Neural cell (in vitro differentiated cells): ENCODE data around the gene METRN. TPM values are rescaled to one million over a fixed set of nuclear protein-coding genes. Genes with fewer than 3 reads are reported as not detected.
A peak's percentile ranks its signal among the peaks of the same experiment; 100 is the strongest.

Experiments used
- H2AFZ ChIP-seq: fragments of 200-600, 300-800 bp; sonication (generic), shearing (Covaris generic); 2 replicates; pipeline ENCODE4 v1.6.0; 2014; ENCODE audit warnings: low read depth, mild to moderate bottlenecking, antibody characterized with exemption, low read length, moderate library complexity
- H3F3A ChIP-seq: fragments of 200-600 bp; shearing (Covaris generic); 2 replicates; pipeline ENCODE4 v1.6.1; 2016; ENCODE audit warnings: mild to moderate bottlenecking, moderate library complexity, mixed read lengths, antibody characterized with exemption, low read length; ENCODE audit not compliant: insufficient read depth, poor library complexity, severe bottlenecking
- H3K27ac ChIP-seq: fragments of 200-600, 300-800 bp; sonication (generic), shearing (Covaris generic); 2 replicates; pipeline ENCODE4 v1.5.1; 2014; ENCODE audit warnings: mild to moderate bottlenecking, low read length, moderate library complexity
- H3K27me3 ChIP-seq: fragments of 300-800, 200-600 bp; sonication (generic), shearing (Covaris generic); 2 replicates; pipeline ENCODE4 v1.6.0; 2014; ENCODE audit warnings: mild to moderate bottlenecking, low read depth, low read length, moderate library complexity; ENCODE audit not compliant: insufficient read depth
- H3K36me3 ChIP-seq: fragments of 300-800, 200-600 bp; sonication (generic), shearing (Covaris generic); 2 replicates; pipeline ENCODE4 v1.5.1; 2014; ENCODE audit warnings: mild to moderate bottlenecking, antibody characterized with exemption, low read length, moderate library complexity; ENCODE audit not compliant: insufficient read depth
- H3K4me2 ChIP-seq: fragments of 300-800, 200-600 bp; sonication (generic), shearing (Covaris generic); 2 replicates; pipeline ENCODE4 v1.6.0; 2014; ENCODE audit warnings: mild to moderate bottlenecking, low read length
- H3K4me3 ChIP-seq: fragments of 300-800, 200-600 bp; sonication (generic), shearing (Covaris generic); 2 replicates; pipeline ENCODE4 v1.5.1; 2014; ENCODE audit warnings: mild to moderate bottlenecking, low read length, moderate library complexity
- H3K79me2 ChIP-seq: fragments of 200-600 bp; shearing (Covaris generic); replicated peaks from 2 replicates; pipeline ENCODE4 v1.6.0; 2014; ENCODE audit warnings: mild to moderate bottlenecking, low read length, moderate library complexity; ENCODE audit not compliant: insufficient read depth
- H3K9ac ChIP-seq: fragments of 300-800, 200-600 bp; sonication (generic), shearing (Covaris generic); 2 replicates; pipeline ENCODE4 v1.6.1; 2016; ENCODE audit warnings: mild to moderate bottlenecking, low read length, mixed read lengths
- H3K9me2 ChIP-seq: fragments of 200-600 bp; shearing (Covaris generic); 2 replicates; pipeline ENCODE4 v1.6.1; 2016; ENCODE audit warnings: mild to moderate bottlenecking, low read length, mixed read lengths; ENCODE audit not compliant: insufficient read depth
- H3K9me3 ChIP-seq: fragments of 200-600, 300-800 bp; sonication (generic), shearing (Covaris generic); 2 replicates; pipeline ENCODE4 v1.6.1; 2016; ENCODE audit warnings: mild to moderate bottlenecking, mixed run types, low read length, moderate library complexity, mixed read lengths
- H4K20me1 ChIP-seq: fragments of 200-600 bp; shearing (Covaris generic); 2 replicates; pipeline ENCODE4 v1.6.1; 2016; ENCODE audit warnings: mild to moderate bottlenecking, mixed run types; ENCODE audit not compliant: insufficient read depth
- EP300 ChIP-seq: fragments of 450-650 bp; conservative IDR thresholded peaks from 2 replicates; pipeline ENCODE4 v1.6.1; 2014; ENCODE audit warnings: antibody characterized with exemption, mild to moderate bottlenecking, moderate library complexity; ENCODE audit not compliant: poor library complexity, severe bottlenecking
- EZH2 ChIP-seq: fragments of 200-600, 300-800 bp; shearing (Covaris generic), sonication (generic); IDR thresholded peaks from 2 replicates; pipeline ENCODE4 v1.6.1; 2014; ENCODE audit warnings: antibody characterized with exemption, low read length, borderline replicate concordance, mild to moderate bottlenecking; ENCODE audit not compliant: insufficient read depth, poor library complexity, severe bottlenecking
- MXI1 ChIP-seq: fragments of 450-650 bp; conservative IDR thresholded peaks from 2 replicates; pipeline ENCODE4 v1.6.1; 2014; ENCODE audit warnings: antibody characterized with exemption, mild to moderate bottlenecking; ENCODE audit not compliant: poor library complexity, severe bottlenecking
- POLR2AphosphoS5 ChIP-seq: IDR thresholded peaks from 2 replicates; pipeline ENCODE4 v1.6.1; 2012
- RAD21 ChIP-seq: fragments of 450-650 bp; conservative IDR thresholded peaks from 2 replicates; pipeline ENCODE4 v1.6.1; 2014; ENCODE audit warnings: antibody characterized with exemption, mild to moderate bottlenecking, moderate library complexity
- SMC3 ChIP-seq: fragments of 450-650 bp; conservative IDR thresholded peaks from 2 replicates; pipeline ENCODE4 v1.6.1; 2014; ENCODE audit warnings: antibody characterized with exemption, mild to moderate bottlenecking, moderate library complexity; ENCODE audit not compliant: poor library complexity
- TAF1 ChIP-seq: IDR thresholded peaks from 2 replicates; pipeline ENCODE4 v1.6.1; 2012; ENCODE audit warnings: low read depth
- polyA plus RNA-seq: library from polyadenylated mRNA; depleted of rRNA; stranded (reverse); fragments of >200 nt; gene quantifications from 2 replicates; pipeline ENCODE4 v1.2.3, GENCODE V29; 2014
- TF ChIP-seq, protein P1 (sequence below): fragments of 450-650 bp; IDR thresholded peaks from 2 replicates; pipeline ENCODE4 v1.5.1; 2014; ENCODE audit warnings: antibody characterized with exemption, mild to moderate bottlenecking, moderate library complexity; ENCODE audit not compliant: poor library complexity, severe bottlenecking
- TF ChIP-seq, protein P2 (sequence below): IDR thresholded peaks from 2 replicates; pipeline ENCODE4 v1.6.1; 2012; ENCODE audit warnings: borderline replicate concordance

The METRN gene
- polyA plus RNA-seq, 1 donor from 2014 or later, result 37.6 TPM

DNA sequence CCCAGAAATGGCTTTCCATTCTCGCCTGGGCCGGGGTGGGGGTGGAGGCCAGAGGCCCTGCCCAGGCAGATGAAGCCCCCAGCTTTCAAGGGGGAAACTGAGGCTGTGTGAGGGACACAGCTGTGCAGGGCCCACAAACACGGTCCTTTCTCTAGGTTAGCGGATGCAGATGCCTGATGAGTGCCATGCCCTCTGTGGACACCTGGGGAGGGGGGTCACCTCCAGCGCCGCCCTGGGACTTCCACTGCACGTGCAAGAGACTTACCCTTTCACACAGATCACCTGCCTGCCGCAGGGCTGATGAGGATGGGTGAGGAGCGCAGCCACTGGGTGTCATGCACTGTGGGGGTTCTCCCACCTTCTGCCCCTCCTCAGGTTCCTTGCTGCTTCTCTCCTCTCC lies 3.5 kb downstream of the METRN start:
- peak overlapping the region; percentile 89 for H3K27ac ChIP-seq
- peak overlapping the region; percentile 90 for H3K9ac ChIP-seq
- no peak overlapping the region for H3K4me2 ChIP-seq
- no peak for TF ChIP-seq RAD21
- TF ChIP-seq POLR2AphosphoS5, result no peak
- TF ChIP-seq TAF1, result no peak
- no peak for TF ChIP-seq EZH2
- TF ChIP-seq, protein P1, sequence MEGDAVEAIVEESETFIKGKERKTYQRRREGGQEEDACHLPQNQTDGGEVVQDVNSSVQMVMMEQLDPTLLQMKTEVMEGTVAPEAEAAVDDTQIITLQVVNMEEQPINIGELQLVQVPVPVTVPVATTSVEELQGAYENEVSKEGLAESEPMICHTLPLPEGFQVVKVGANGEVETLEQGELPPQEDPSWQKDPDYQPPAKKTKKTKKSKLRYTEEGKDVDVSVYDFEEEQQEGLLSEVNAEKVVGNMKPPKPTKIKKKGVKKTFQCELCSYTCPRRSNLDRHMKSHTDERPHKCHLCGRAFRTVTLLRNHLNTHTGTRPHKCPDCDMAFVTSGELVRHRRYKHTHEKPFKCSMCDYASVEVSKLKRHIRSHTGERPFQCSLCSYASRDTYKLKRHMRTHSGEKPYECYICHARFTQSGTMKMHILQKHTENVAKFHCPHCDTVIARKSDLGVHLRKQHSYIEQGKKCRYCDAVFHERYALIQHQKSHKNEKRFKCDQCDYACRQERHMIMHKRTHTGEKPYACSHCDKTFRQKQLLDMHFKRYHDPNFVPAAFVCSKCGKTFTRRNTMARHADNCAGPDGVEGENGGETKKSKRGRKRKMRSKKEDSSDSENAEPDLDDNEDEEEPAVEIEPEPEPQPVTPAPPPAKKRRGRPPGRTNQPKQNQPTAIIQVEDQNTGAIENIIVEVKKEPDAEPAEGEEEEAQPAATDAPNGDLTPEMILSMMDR, result no peak
- no peak for TF ChIP-seq EP300
- no peak for TF ChIP-seq SMC3
- TF ChIP-seq, protein P2, sequence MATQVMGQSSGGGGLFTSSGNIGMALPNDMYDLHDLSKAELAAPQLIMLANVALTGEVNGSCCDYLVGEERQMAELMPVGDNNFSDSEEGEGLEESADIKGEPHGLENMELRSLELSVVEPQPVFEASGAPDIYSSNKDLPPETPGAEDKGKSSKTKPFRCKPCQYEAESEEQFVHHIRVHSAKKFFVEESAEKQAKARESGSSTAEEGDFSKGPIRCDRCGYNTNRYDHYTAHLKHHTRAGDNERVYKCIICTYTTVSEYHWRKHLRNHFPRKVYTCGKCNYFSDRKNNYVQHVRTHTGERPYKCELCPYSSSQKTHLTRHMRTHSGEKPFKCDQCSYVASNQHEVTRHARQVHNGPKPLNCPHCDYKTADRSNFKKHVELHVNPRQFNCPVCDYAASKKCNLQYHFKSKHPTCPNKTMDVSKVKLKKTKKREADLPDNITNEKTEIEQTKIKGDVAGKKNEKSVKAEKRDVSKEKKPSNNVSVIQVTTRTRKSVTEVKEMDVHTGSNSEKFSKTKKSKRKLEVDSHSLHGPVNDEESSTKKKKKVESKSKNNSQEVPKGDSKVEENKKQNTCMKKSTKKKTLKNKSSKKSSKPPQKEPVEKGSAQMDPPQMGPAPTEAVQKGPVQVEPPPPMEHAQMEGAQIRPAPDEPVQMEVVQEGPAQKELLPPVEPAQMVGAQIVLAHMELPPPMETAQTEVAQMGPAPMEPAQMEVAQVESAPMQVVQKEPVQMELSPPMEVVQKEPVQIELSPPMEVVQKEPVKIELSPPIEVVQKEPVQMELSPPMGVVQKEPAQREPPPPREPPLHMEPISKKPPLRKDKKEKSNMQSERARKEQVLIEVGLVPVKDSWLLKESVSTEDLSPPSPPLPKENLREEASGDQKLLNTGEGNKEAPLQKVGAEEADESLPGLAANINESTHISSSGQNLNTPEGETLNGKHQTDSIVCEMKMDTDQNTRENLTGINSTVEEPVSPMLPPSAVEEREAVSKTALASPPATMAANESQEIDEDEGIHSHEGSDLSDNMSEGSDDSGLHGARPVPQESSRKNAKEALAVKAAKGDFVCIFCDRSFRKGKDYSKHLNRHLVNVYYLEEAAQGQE, result no peak
- no peak for TF ChIP-seq MXI1
- no peak overlapping the region for H3K4me3 ChIP-seq
- H2AFZ ChIP-seq, result no peak overlapping the region
- H4K20me1 ChIP-seq, result no peaks in the 10 kb centered on the region
- no peaks in the 10 kb centered on the region for H3K27me3 ChIP-seq
- H3K36me3 ChIP-seq, result no peaks in the 10 kb centered on the region
- H3K79me2 ChIP-seq, result peaks cover 10% of the 10 kb centered on the region
- no peaks in the 10 kb centered on the region for H3K9me2 ChIP-seq
- H3F3A ChIP-seq, result no peaks in the 10 kb centered on the region
- no peaks in the 10 kb centered on the region for H3K9me3 ChIP-seq

DNA sequence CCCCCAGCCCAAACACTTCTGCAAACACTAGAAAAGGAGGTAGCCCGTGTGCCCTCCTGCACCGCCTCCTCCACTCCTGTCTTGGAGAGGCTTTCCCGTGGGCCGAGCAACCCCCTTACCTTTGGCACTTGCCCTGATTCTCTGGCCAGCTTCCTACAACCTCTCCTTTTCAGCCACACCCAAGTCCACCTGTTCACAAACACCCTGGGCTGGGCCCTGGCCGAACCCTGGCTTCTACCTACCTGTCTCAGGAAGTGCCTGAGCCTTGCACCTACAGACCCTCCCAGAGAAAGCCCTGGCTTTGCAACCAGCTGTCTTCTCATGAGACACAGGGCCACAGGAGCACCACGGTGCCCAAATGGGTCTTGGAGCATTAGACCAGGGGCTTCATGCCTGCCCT lies 4.0 kb downstream of the METRN start:
- Histone ChIP-seq H3K9ac (peak overlapping the region; percentile 90), H4K20me1 (no peaks in the 10 kb centered on the region), H3K27ac (peak overlapping the region; percentile 89), H3K36me3 (no peaks in the 10 kb centered on the region), H3K9me3 (no peaks in the 10 kb centered on the region), H3K9me2 (no peaks in the 10 kb centered on the region), H3K4me3 (peak overlapping the region; percentile 95), H3F3A (no peaks in the 10 kb centered on the region), H2AFZ (no peak overlapping the region), H3K79me2 (peaks cover 10% of the 10 kb centered on the region), H3K27me3 (no peaks in the 10 kb centered on the region), H3K4me2 (no peak overlapping the region)
- TF ChIP-seq POLR2AphosphoS5 (no peak), SMC3 (no peak), TAF1 (no peak), RAD21 (no peak), MXI1 (no peak), EZH2 (no peak), EP300 (no peak)
- TF ChIP-seq, protein P1, result no peak
- TF ChIP-seq, protein P2, result no peak
